CD4-positive, alpha-beta T cell (primary cell): Measurements from ENCODE around the gene C13orf42. TPM values are rescaled to one million over a fixed set of nuclear protein-coding genes. Genes with fewer than 3 reads are reported as not detected.

Experiments
- ATAC-seq: fragments of 200-7000 bp; cut with Tn5 transposase; one replicate; pipeline ENCODE4 v1.10.0; 2022; ENCODE audit warnings: mild to moderate bottlenecking; ENCODE audit not compliant: poor library complexity
- CTCF ChIA-PET: fragments of 350-600 bp; sonication (Branson Sonifier 250); formaldehyde crosslinking; loops from one replicate; lab custom pipeline; 2021; ENCODE audit warnings: antibody characterized with exemption, inconsistent platforms; lab: Charles Lee
- POLR2A ChIA-PET: fragments of 350-600 bp; sonication (Branson Sonifier 250); formaldehyde crosslinking; loops from one replicate; lab custom pipeline; 2021; ENCODE audit warnings: antibody characterized with exemption, inconsistent platforms; lab: Charles Lee
- DNase-seq, 14 experiments: peaks; one replicate each; pipeline ENCODE4 v3.0.0-alpha.2; 2013 to 2020; ENCODE audit warnings: mixed read lengths in 2 of 14
- H3K27ac ChIP-seq, 2 donors: one replicate each; pipeline versions ENCODE4 v1.5.1 to v1.7.0; 2013; ENCODE audit warnings: low read length in 2 of 2, low read depth in 1 of 2, mild to moderate bottlenecking in 1 of 2
- H3K27me3 ChIP-seq, 2 experiments: 1 replicate in 1 of 2; 2 replicates in 1 of 2; pipeline versions ENCODE4 v1.6.1 to v1.7.0; 2013; ENCODE audit warnings: low read length in 2 of 2, control low read depth in 1 of 2, mild to moderate bottlenecking in 1 of 2, moderate library complexity in 1 of 2; ENCODE audit not compliant: insufficient read depth in 2 of 2, control insufficient read depth in 1 of 2
- H3K36me3 ChIP-seq: one replicate; pipeline ENCODE4 v1.6.1; 2013; ENCODE audit warnings: low read length, control low read depth; ENCODE audit not compliant: insufficient read depth
- H3K4me1 ChIP-seq: one replicate; pipeline ENCODE4 v1.6.1; 2013; ENCODE audit warnings: low read length, control low read depth; ENCODE audit not compliant: insufficient read depth
- H3K4me3 ChIP-seq: one replicate; pipeline ENCODE4 v1.5.1; 2013; ENCODE audit warnings: mild to moderate bottlenecking, low read length, moderate library complexity
- H3K9me3 ChIP-seq, 2 experiments: 1 replicate in 1 of 2; 2 replicates in 1 of 2; pipeline versions ENCODE4 v1.6.1 to v1.7.0; 2013; ENCODE audit warnings: low read length in 2 of 2, mild to moderate bottlenecking in 2 of 2, control low read depth in 1 of 2, moderate library complexity in 1 of 2; ENCODE audit not compliant: control insufficient read depth in 1 of 2, insufficient read depth in 1 of 2
- H3K27ac Mint-ChIP-seq: one replicate; pipeline ENCODE4 v1.8.0; 2020; ENCODE audit warnings: mixed read lengths
- H3K27me3 Mint-ChIP-seq: one replicate; pipeline ENCODE4 v1.8.0; 2021; ENCODE audit warnings: mixed read lengths
- H3K36me3 Mint-ChIP-seq: one replicate; pipeline ENCODE4 v1.8.0; 2021; ENCODE audit warnings: low read depth, mixed read lengths
- H3K4me1 Mint-ChIP-seq: one replicate; pipeline ENCODE4 v1.8.0; 2021; ENCODE audit warnings: low read depth, mixed read lengths
- H3K4me3 Mint-ChIP-seq: one replicate; pipeline ENCODE4 v1.8.0; 2020; ENCODE audit warnings: mild to moderate bottlenecking, mixed read lengths
- H3K9me3 Mint-ChIP-seq: one replicate; pipeline ENCODE4 v1.8.0; 2020; ENCODE audit warnings: mixed read lengths
- CTCF ChIP-seq: fragments of 200-600 bp; IDR thresholded peaks from one replicate; pipeline ENCODE4 v1.8.0; 2022; ENCODE audit warnings: antibody characterized with exemption, mild to moderate bottlenecking
- intact Hi-C, 2 experiments: fragments of 100-400 bp; cut with DNase I in 1 of 2; cut with micrococcal nuclease in 1 of 2; formaldehyde crosslinking; loops; one replicate each; pipeline versions ENCODE4 v1.15.1 to v1.9.0; 2023 to 2025; cut with DNase I, micrococcal nuclease
- total RNA-seq, 174 experiments: library from RNA in 2 of 174; stranded (reverse) in 2 of 174; gene quantifications; one replicate each; pipeline ENCODE4 v1.2.3 and lab custom pipeline; 2021 to 2026

C13orf42 gene
- total RNA-seq, 2 experiments from 2014 or later = not detected

GRCh38 chr13:51156648-51157047, 45.6 kb upstream of the C13orf42 start:
- Histone ChIP-seq H3K27me3 (peaks cover 0 to 3% of the 10 kb centered on the region in 2 experiments), H3K9me3 (no peaks in the 10 kb centered on the region), H3K27ac (no peak overlapping the region), H3K4me1 (no peaks in the 10 kb centered on the region), H3K36me3 (no peaks in the 10 kb centered on the region), H3K4me3 (no peak overlapping the region)
- Mint-ChIP-seq H3K27ac (no peak overlapping the region), H3K9me3 (no peaks in the 10 kb centered on the region), H3K36me3 (no peaks in the 10 kb centered on the region), H3K4me1 (no peaks in the 10 kb centered on the region), H3K4me3 (no peak overlapping the region), H3K27me3 (peaks cover 10% of the 10 kb centered on the region)
- no peak for ATAC-seq
- intact Hi-C loops = loop anchor here in 1 of 2 experiments (10.0 kb wide), 1 partner anchor 138 kb away; no protein-coding TSS in a partner anchor
- TF ChIP-seq CTCF = no peak
- CTCF ChIA-PET = no interaction called here
- POLR2A ChIA-PET = no interaction called here
- no peak for DNase-seq

DNA sequence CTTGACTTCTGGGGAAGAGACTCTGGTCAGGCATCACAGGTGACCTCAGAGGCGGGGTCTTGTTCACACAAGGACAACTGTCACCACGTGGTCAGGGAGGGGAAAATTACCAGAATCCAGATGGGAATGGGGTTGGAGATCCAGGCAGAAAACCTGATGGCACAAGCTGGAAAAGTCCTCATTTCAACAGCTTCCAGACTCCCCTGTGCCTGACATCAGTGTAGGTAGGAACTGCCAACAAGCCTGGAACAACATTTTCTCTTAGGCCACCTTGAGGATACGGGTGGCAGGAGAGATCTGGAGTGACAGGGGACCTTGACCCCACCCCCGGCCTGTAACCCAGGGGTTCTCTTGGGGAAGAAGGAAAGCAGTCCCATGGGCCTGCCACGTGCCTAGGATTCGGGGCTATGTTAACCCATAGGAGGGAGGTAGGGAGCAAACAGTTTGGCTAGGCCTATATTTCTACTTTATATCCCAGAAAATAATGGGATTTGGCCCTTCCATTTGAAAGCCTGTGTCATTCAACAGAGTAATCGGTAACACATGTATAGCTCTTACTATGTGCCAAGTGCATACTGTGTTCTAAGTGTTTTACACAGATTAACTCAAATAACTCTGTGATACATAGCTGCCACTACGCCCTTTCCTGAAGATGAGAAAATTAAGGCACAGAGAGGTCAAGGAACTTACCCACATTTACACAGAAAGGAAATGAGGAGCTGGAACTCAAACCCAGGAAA, 44.9 kb upstream of the C13orf42 start:
- no peaks in the 10 kb centered on the region for H3K9me3 ChIP-seq
- Mint-ChIP-seq H3K27ac (no peak overlapping the region), H3K9me3 (no peaks in the 10 kb centered on the region), H3K36me3 (no peaks in the 10 kb centered on the region), H3K27me3 (peaks cover 16% of the 10 kb centered on the region), H3K4me3 (no peak overlapping the region), H3K4me1 (no peaks in the 10 kb centered on the region)
- DNase-seq (no peak), ATAC-seq (no peak)
- POLR2A ChIA-PET = no interaction called here
- CTCF ChIA-PET = no interaction called here
- peaks cover 0 to 3% of the 10 kb centered on the region in 2 experiments for H3K27me3 ChIP-seq
- no peak overlapping the region for H3K4me3 ChIP-seq
- TF ChIP-seq CTCF = no peak
- intact Hi-C loops = loop anchor here in 1 of 2 experiments (10.0 kb wide), 1 partner anchor 139 kb away; no protein-coding TSS in a partner anchor
- H3K27ac ChIP-seq = no peak overlapping the region
- no peaks in the 10 kb centered on the region for H3K36me3 ChIP-seq
- H3K4me1 ChIP-seq = no peaks in the 10 kb centered on the region

GRCh38 chr13:51155161-51155560, 44.1 kb upstream of the C13orf42 start:
- Mint-ChIP-seq H3K36me3 (no peaks in the 10 kb centered on the region), H3K9me3 (no peaks in the 10 kb centered on the region), H3K4me1 (no peaks in the 10 kb centered on the region), H3K27ac (no peak overlapping the region), H3K27me3 (peaks cover 19% of the 10 kb centered on the region), H3K4me3 (no peak overlapping the region)
- no peaks in the 10 kb centered on the region for H3K4me1 ChIP-seq
- no peak overlapping the region for H3K4me3 ChIP-seq
- no peaks in the 10 kb centered on the region for H3K36me3 ChIP-seq
- TF ChIP-seq CTCF = no peak
- ChIA-PET POLR2A (no interaction called here), CTCF (no interaction called here)
- H3K27ac ChIP-seq = no peak overlapping the region
- H3K27me3 ChIP-seq = peaks cover 0 to 3% of the 10 kb centered on the region in 2 experiments
- no peaks in the 10 kb centered on the region for H3K9me3 ChIP-seq
- intact Hi-C loops = loop anchor here in 1 of 2 experiments (10.0 kb wide), 1 partner anchor 140 kb away; no protein-coding TSS in a partner anchor
- no peak for ATAC-seq
- no peak for DNase-seq
